ENCODE data around the gene NEDD8.
"Not testable (repeated sequence)": the region's sequence is repeated elsewhere in the genome, so short reads cannot be mapped to it uniquely, and the experiment has no call there.

The NEDD8 gene

GRCh38 chr14:24222987-24223386 lies 9.2 kb downstream of the NEDD8 start:
- not testable (repeated sequence) for DNase-seq (ENCODE audit: low read depth)

- DNase-seq (ENCODE audit: low read depth): no peak
Measured at GRCh38 chr14:24219521-24219920, 12.6 kb downstream of the NEDD8 start.

- DNase-seq (ENCODE audit: low read depth): no peak
Measured at GRCh38 chr14:24219080-24219479, 13.1 kb downstream of the NEDD8 start.

- DNase-seq (ENCODE audit: low read depth): not testable (repeated sequence)
Measured at GRCh38 chr14:24216876-24217275, 15.3 kb downstream of the NEDD8 start.

- DNase-seq (ENCODE audit: low read depth): no peak
Measured at GRCh38 chr14:24216345-24216699, 15.8 kb downstream of the NEDD8 start.

- peak; percentile 68 for DNase-seq (ENCODE audit: low read depth)
Measured at GRCh38 chr14:24215495-24216344, 16.4 kb downstream of the NEDD8 start, which contains the start of gene MDP1. TSS of gene MDP1 (minus strand) at chr14:24216066. CDS start at chr14:24215955, 111 bp downstream.

- DNase-seq (ENCODE audit: low read depth): no peak
Measured at GRCh38 chr14:24213866-24214662, 18.1 kb downstream of the NEDD8 start.

- DNase-seq (ENCODE audit: low read depth): peak; percentile 91
Measured at GRCh38 chr14:24212924-24213865, 19.0 kb downstream of the NEDD8 start, which contains the start of gene CHMP4A. TSS of gene CHMP4A (minus strand) at chr14:24213488. CDS start at chr14:24213439, 49 bp downstream.

- no peak for DNase-seq (ENCODE audit: low read depth)
Measured at GRCh38 chr14:24211311-24211710, 20.9 kb downstream of the NEDD8 start.

- no peak for DNase-seq (ENCODE audit: low read depth)
Measured at GRCh38 chr14:24207625-24208024, 24.5 kb downstream of the NEDD8 start.

- DNase-seq (ENCODE audit: low read depth): no peak
Measured at GRCh38 chr14:24207104-24207551, 25.0 kb downstream of the NEDD8 start.

GRCh38 chr14:24206260-24207103 lies 25.7 kb downstream of the NEDD8 start:
- no peak for DNase-seq (ENCODE audit: low read depth)

GRCh38 chr14:24204163-24205146 lies 27.7 kb downstream of the NEDD8 start:
- DNase-seq (ENCODE audit: low read depth): no peak

GRCh38 chr14:24203249-24203886 lies 28.8 kb downstream of the NEDD8 start:
- not testable (repeated sequence) for DNase-seq (ENCODE audit: low read depth)

GRCh38 chr14:24202538-24202937 lies 29.6 kb downstream of the NEDD8 start:
- not testable (repeated sequence) for DNase-seq (ENCODE audit: low read depth)

GRCh38 chr14:24198814-24199524 lies 33.2 kb downstream of the NEDD8 start:
- DNase-seq (ENCODE audit: low read depth): no peak

- no peak for DNase-seq (ENCODE audit: low read depth)
Measured at GRCh38 chr14:24197056-24197450, 35.1 kb downstream of the NEDD8 start.

Data from stimulated activated CD8-positive, alpha-beta memory T cell treated with anti-CD3 and anti-CD28 coated beads, Interleukin-12 subunit alpha, Interleukin-12 subunit beta, amount 100 ng/mL, for 4 hours (primary cell).